SK-N-SH treated with all-trans-retinoic acid at 6 μM for 48 hours (cell line): ENCODE results near the gene COL15A1.

Source experiments
- CREB5 ChIP-seq: fragments of 250-450 bp; sonication (Bioruptor Pico); IDR thresholded peaks from 2 replicates; pipeline ENCODE4 v1.5.1; 2020; ENCODE audit warnings: low read depth, mild to moderate bottlenecking, moderate library complexity
- CSDC2 ChIP-seq: fragments of 250-450 bp; sonication (Bioruptor Pico); IDR thresholded peaks from 2 replicates; pipeline ENCODE4 v1.5.0; 2020; ENCODE audit warnings: mild to moderate bottlenecking, moderate library complexity
- ISL1 ChIP-seq: fragments of 250-450 bp; sonication (Bioruptor Pico); IDR thresholded peaks from 2 replicates; pipeline ENCODE4 v2.1.2; 2022; ENCODE audit warnings: mild to moderate bottlenecking, moderate library complexity
- RARB ChIP-seq: fragments of 250-450 bp; sonication (Bioruptor Pico); IDR thresholded peaks from 2 replicates; pipeline ENCODE4 v1.8.0; 2021; ENCODE audit warnings: mild to moderate bottlenecking, moderate library complexity
- TCF4 ChIP-seq: fragments of 250-450 bp; sonication (Bioruptor Pico); IDR thresholded peaks from 2 replicates; pipeline ENCODE4 v1.8.0; 2021; ENCODE audit warnings: mild to moderate bottlenecking, moderate library complexity, borderline replicate concordance
- TSHZ2 ChIP-seq: fragments of 250-450 bp; sonication (Bioruptor Pico); IDR thresholded peaks from 2 replicates; pipeline ENCODE4 v1.5.0; 2020; ENCODE audit warnings: mild to moderate bottlenecking, moderate library complexity
- ZNF565 ChIP-seq: fragments of 450-650 bp; formaldehyde crosslinking; conservative IDR thresholded peaks from 2 replicates; pipeline ENCODE4 v1.5.0; 2020; ENCODE audit warnings: low read depth, mild to moderate bottlenecking, moderate library complexity
- ZNF70 ChIP-seq: fragments of 450-650 bp; formaldehyde crosslinking; IDR thresholded peaks from 2 replicates; pipeline ENCODE4 v1.5.0; 2020; ENCODE audit warnings: mild to moderate bottlenecking, moderate library complexity

GRCh38 chr9:98933185-98933584 lies 10.5 kb upstream of the COL15A1 start:
- TF ChIP-seq TSHZ2 (no peak), ZNF70 (CRISPR knock-in tag) (no peak), TCF4 (CRISPR knock-in tag) (no peak), ISL1 (CRISPR knock-in tag) (no peak), ZNF565 (CRISPR knock-in tag) (no peak), CSDC2 (CRISPR knock-in tag) (no peak), RARB (CRISPR knock-in tag) (no peak), CREB5 (no peak)
